PC-3 (cell line): ENCODE results near the gene PZP. TPM values are rescaled to one million over a fixed set of nuclear protein-coding genes. Genes with fewer than 3 reads are reported as not detected.

Source experiments
- ATAC-seq: fragments of 200-7000 bp; cut with Tn5 transposase; 2 replicates; pipeline ENCODE4 v1.9.1; 2020; ENCODE audit warnings: mild to moderate bottlenecking, moderate library complexity
- BruUV-seq: library from RNA; stranded (reverse); fragments of 400-500 nt; replicated peaks from 2 replicates; lab custom pipeline; 2021; lab: Mats Ljungman, UMichigan
- CTCF ChIA-PET: fragments of 300-600 bp; sonication (Branson Sonifier 250); formaldehyde crosslinking; loops from one replicate; lab custom pipeline; 2022; ENCODE audit warnings: antibody characterized with exemption; lab: Charles Lee
- POLR2A ChIA-PET: fragments of 300-600 bp; sonication (Branson Sonifier 250); formaldehyde crosslinking; loops from one replicate; lab custom pipeline; 2022; ENCODE audit warnings: antibody characterized with exemption; ENCODE audit not compliant: unreplicated experiment; lab: Charles Lee
- DNase-seq: peaks from one replicate; pipeline ENCODE4 v3.0.0-alpha.2; 2015
- H2AFZ ChIP-seq: fragments of 300-600 bp; sonication (generic); 2 replicates; pipeline ENCODE4 v1.6.0; 2016; ENCODE audit warnings: antibody characterized with exemption, low read length
- H3F3A ChIP-seq: fragments of 300-600 bp; sonication (generic); one replicate; pipeline ENCODE4 v1.6.0; 2017; ENCODE audit warnings: antibody characterized with exemption, low read length, control low read depth, mild to moderate bottlenecking; ENCODE audit not compliant: unreplicated experiment
- H3K27ac ChIP-seq: fragments of 300-600 bp; sonication (generic); 2 replicates; pipeline ENCODE4 v1.5.1; 2016; ENCODE audit warnings: mild to moderate bottlenecking, low read length
- H3K27me3 ChIP-seq: fragments of 300-600 bp; sonication (generic); 2 replicates; pipeline ENCODE4 v1.6.1; 2016; ENCODE audit warnings: low read length, mixed read lengths
- H3K36me3 ChIP-seq: fragments of 300-600 bp; sonication (generic); 2 replicates; pipeline ENCODE4 v1.6.1; 2016; ENCODE audit warnings: low read depth, mixed run types, low read length, mixed read lengths
- H3K4me1 ChIP-seq: fragments of 300-600 bp; sonication (generic); 2 replicates; pipeline ENCODE4 v1.5.1; 2016; ENCODE audit warnings: low read length; ENCODE audit not compliant: insufficient read depth
- H3K4me2 ChIP-seq: fragments of 300-600 bp; sonication (generic); 2 replicates; pipeline ENCODE4 v1.6.0; 2016; ENCODE audit warnings: low read length
- H3K4me3 ChIP-seq: fragments of 300-600 bp; sonication (generic); 2 replicates; pipeline ENCODE4 v1.5.1; 2016; ENCODE audit warnings: mild to moderate bottlenecking, low read length, mixed read lengths
- H3K79me2 ChIP-seq: fragments of 300-600 bp; sonication (generic); 2 replicates; pipeline ENCODE4 v1.6.1; 2017; ENCODE audit warnings: low read length, mixed read lengths
- H3K9ac ChIP-seq: fragments of 300-600 bp; sonication (generic); 2 replicates; pipeline ENCODE4 v1.6.0; 2016; ENCODE audit warnings: mild to moderate bottlenecking, low read length
- H3K9me2 ChIP-seq: fragments of 300-600 bp; sonication (generic); replicated peaks from 2 replicates; pipeline ENCODE4 v1.6.1; 2016; ENCODE audit warnings: mixed run types, low read length, mixed read lengths
- H3K9me3 ChIP-seq: fragments of 300-600 bp; sonication (generic); 2 replicates; pipeline ENCODE4 v1.6.1; 2016; ENCODE audit warnings: low read length, mixed read lengths
- H4K20me1 ChIP-seq: fragments of 300-600 bp; sonication (generic); 2 replicates; pipeline ENCODE4 v1.6.1; 2016; ENCODE audit warnings: low read length, mixed read lengths
- EZH2 ChIP-seq: fragments of 300-600 bp; sonication (generic); IDR thresholded peaks from one replicate; pipeline ENCODE4 v1.6.1; 2017; ENCODE audit warnings: antibody characterized with exemption, mild to moderate bottlenecking, low read length; ENCODE audit not compliant: unreplicated experiment
- EZH2phosphoT487 ChIP-seq: fragments of 300-600 bp; sonication (generic); IDR thresholded peaks from 2 replicates; pipeline ENCODE4 v1.6.1; 2018; ENCODE audit warnings: mild to moderate bottlenecking, antibody characterized with exemption, low read length, borderline replicate concordance
- intact Hi-C: fragments of 100-400 bp; cut with micrococcal nuclease; formaldehyde crosslinking; loops from 2 replicates; pipeline ENCODE4 v1.9.0; 2023
- total RNA-seq: library from RNA; depleted of rRNA; stranded (reverse); fragments of >200 nt; gene quantifications from 2 replicates; pipeline ENCODE4 v1.2.3, GENCODE V29; 2014
- TF ChIP-seq, protein P1 (sequence below): fragments of 300-600 bp; sonication (generic); conservative IDR thresholded peaks from 2 replicates; pipeline ENCODE4 v1.5.1; 2017; ENCODE audit warnings: antibody characterized with exemption, low read depth, mild to moderate bottlenecking, low read length

The PZP gene
- total RNA-seq, 1 experiment from 2014 or later = not detected

DNA sequence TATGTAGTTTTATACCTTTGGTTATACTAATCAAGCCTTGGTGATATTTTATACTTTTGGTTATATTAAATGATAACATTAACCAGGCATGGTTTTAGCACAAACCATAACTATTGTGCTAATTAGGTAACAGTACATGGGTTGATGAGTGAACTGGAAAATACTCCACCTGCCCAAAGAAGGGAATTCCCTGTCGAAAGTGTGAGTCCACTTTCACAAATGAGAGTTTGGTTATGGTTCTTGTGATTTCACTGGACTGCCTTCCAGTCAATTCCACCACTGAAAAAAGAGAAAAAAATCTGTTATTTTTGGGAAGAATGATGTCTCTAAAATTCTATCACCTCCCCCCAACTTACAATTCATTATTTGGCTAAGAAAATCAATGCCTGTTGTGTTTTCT is 102.1 kb downstream of the PZP start:
- Histone ChIP-seq H2AFZ (no peak overlapping the region), H3K4me3 (no peak overlapping the region), H3K79me2 (no peaks in the 10 kb centered on the region), H3K4me1 (no peaks in the 10 kb centered on the region), H4K20me1 (no peaks in the 10 kb centered on the region), H3K27me3 (peaks cover 31% of the 10 kb centered on the region), H3K9me2 (no peaks in the 10 kb centered on the region), H3K9ac (no peak overlapping the region), H3K9me3 (no peaks in the 10 kb centered on the region), H3K27ac (no peak overlapping the region), H3F3A (no peaks in the 10 kb centered on the region), H3K4me2 (no peak overlapping the region), H3K36me3 (no peaks in the 10 kb centered on the region)
- intact Hi-C loops = no loop called here
- no peak for TF ChIP-seq EZH2
- BruUV-seq = no TSS peak
- CTCF ChIA-PET = no interaction called here
- POLR2A ChIA-PET = no interaction called here
- ATAC-seq = no peak
- no peak for DNase-seq

DNA sequence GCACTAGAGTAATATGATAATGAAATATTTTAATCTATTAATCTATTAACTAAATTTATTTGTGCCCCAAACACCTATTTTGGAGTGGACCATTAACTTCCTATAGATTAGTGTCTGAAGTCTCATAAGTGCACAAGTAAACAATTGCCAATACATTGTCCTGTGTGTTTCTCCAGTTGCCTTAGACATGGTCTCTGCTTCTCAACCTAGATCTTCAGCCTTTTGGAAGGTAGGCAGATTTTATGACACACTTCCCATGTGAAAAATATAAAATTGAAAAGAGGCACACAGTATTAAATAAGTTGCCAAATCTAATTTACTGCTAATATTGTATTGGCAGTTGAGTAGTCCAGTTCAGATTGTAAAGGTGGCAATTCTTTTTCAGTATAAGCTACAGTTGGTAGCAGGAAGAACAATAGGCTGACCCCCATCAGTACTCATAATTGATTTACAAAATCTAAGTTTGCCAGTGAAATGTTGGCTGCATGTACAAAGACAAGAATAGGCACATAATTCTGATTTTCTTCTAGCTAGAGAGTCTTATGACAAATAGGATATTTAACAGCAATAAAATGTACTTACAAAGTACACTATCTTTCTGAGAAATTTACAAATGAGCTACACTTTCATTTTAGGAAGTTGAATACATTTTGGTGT is 103.3 kb downstream of the PZP start:
- H3K4me3 ChIP-seq = no peak overlapping the region
- no peak overlapping the region for H3K4me2 ChIP-seq
- no peaks in the 10 kb centered on the region for H3K9me2 ChIP-seq
- no peak overlapping the region for H2AFZ ChIP-seq
- H3F3A ChIP-seq = no peaks in the 10 kb centered on the region
- no peaks in the 10 kb centered on the region for H3K79me2 ChIP-seq
- TF ChIP-seq EZH2phosphoT487 (no peak), EZH2 (no peak)
- TF ChIP-seq, protein P1, sequence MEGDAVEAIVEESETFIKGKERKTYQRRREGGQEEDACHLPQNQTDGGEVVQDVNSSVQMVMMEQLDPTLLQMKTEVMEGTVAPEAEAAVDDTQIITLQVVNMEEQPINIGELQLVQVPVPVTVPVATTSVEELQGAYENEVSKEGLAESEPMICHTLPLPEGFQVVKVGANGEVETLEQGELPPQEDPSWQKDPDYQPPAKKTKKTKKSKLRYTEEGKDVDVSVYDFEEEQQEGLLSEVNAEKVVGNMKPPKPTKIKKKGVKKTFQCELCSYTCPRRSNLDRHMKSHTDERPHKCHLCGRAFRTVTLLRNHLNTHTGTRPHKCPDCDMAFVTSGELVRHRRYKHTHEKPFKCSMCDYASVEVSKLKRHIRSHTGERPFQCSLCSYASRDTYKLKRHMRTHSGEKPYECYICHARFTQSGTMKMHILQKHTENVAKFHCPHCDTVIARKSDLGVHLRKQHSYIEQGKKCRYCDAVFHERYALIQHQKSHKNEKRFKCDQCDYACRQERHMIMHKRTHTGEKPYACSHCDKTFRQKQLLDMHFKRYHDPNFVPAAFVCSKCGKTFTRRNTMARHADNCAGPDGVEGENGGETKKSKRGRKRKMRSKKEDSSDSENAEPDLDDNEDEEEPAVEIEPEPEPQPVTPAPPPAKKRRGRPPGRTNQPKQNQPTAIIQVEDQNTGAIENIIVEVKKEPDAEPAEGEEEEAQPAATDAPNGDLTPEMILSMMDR = no peak
- H3K9ac ChIP-seq = no peak overlapping the region
- no peak for ATAC-seq
- BruUV-seq = no TSS peak
- no peaks in the 10 kb centered on the region for H3K4me1 ChIP-seq
- ChIA-PET CTCF (no interaction called here), POLR2A (no interaction called here)
- H3K9me3 ChIP-seq = no peaks in the 10 kb centered on the region
- H3K27me3 ChIP-seq = peaks cover 32% of the 10 kb centered on the region
- intact Hi-C loops = no loop called here
- DNase-seq = no peak
- no peaks in the 10 kb centered on the region for H3K36me3 ChIP-seq
- no peaks in the 10 kb centered on the region for H4K20me1 ChIP-seq
- no peak overlapping the region for H3K27ac ChIP-seq

DNA sequence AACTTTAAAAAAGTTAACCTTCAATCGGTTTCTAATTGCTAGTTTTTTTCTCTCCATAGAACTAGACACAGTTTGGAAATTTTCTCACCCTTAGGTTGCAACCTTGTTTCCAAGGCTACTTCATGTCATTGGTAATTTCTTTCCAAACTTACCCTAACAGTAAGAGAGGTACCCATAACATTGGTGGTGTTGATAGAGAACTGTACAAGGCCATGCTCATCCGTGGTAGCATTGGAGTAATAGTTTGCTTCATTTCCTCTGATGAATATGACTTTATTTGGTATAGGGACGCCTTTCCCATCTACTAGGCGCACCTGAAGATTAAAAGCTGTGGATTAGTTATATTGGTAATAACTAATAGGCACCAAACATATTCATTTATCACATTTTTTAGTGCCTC is 104.1 kb downstream of the PZP start:
- no TSS peak for BruUV-seq
- H4K20me1 ChIP-seq = no peaks in the 10 kb centered on the region
- H3K9me2 ChIP-seq = no peaks in the 10 kb centered on the region
- H3K4me3 ChIP-seq = no peak overlapping the region
- DNase-seq (no peak), ATAC-seq (no peak)
- H3K27ac ChIP-seq = no peak overlapping the region
- H2AFZ ChIP-seq = no peak overlapping the region
- intact Hi-C loops = no loop called here
- H3K9ac ChIP-seq = no peak overlapping the region
- TF ChIP-seq EZH2 (no peak), EZH2phosphoT487 (no peak)
- TF ChIP-seq, protein P1 = no peak
- ChIA-PET POLR2A (no interaction called here), CTCF (no interaction called here)
- no peak overlapping the region for H3K4me2 ChIP-seq
- no peaks in the 10 kb centered on the region for H3F3A ChIP-seq
- no peaks in the 10 kb centered on the region for H3K79me2 ChIP-seq
- peaks cover 35% of the 10 kb centered on the region for H3K27me3 ChIP-seq
- H3K36me3 ChIP-seq = no peaks in the 10 kb centered on the region
- H3K9me3 ChIP-seq = no peaks in the 10 kb centered on the region
- no peaks in the 10 kb centered on the region for H3K4me1 ChIP-seq
